Epithelial cell of proximal tubule (primary cell): ENCODE results near the gene MYO5B. TPM values are rescaled to one million over a fixed set of nuclear protein-coding genes. Genes with fewer than 3 reads are reported as not detected.

Experiments
- DNase-seq: peaks from one replicate; pipeline ENCODE4 v3.0.0-alpha.2; 2011; ENCODE audit warnings: low read depth
- H3K4me3 ChIP-seq: 2 replicates; pipeline ENCODE4 v1.5.1; 2011; ENCODE audit warnings: low read depth, mild to moderate bottlenecking, low read length
- total RNA-seq: library from RNA; depleted of rRNA; stranded (reverse); fragments of >200 nt; gene quantifications from 2 replicates; pipeline ENCODE4 v1.2.3, GENCODE V29; 2015
- TF ChIP-seq, protein P1 (sequence below): conservative IDR thresholded peaks from 2 replicates; pipeline ENCODE4 v1.5.1; 2012; ENCODE audit warnings: low read depth, mild to moderate bottlenecking, low read length

The MYO5B gene
- total RNA-seq, 1 donor from 2014 or later: 48.4 TPM

DNA sequence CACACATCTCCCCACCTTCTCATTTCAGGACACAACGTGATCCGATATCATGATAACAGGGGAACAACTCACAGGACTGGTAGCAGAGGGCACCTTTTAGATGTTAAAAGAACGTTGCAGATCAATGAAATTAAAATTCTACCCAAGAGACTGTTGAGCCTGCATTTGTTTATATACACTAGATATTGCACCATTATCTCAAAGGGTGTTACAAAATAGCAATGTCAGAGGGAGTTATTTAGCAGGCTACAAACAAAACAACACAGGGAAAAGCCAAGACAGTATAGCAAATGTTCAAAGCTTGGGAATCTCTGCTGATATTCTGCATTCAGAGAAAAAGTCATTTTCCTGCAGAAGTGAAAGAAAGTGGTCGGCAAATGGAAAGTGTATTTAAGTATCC is 139.5 kb downstream of the MYO5B start:
- no peak overlapping the region for H3K4me3 ChIP-seq
- TF ChIP-seq, protein P1, sequence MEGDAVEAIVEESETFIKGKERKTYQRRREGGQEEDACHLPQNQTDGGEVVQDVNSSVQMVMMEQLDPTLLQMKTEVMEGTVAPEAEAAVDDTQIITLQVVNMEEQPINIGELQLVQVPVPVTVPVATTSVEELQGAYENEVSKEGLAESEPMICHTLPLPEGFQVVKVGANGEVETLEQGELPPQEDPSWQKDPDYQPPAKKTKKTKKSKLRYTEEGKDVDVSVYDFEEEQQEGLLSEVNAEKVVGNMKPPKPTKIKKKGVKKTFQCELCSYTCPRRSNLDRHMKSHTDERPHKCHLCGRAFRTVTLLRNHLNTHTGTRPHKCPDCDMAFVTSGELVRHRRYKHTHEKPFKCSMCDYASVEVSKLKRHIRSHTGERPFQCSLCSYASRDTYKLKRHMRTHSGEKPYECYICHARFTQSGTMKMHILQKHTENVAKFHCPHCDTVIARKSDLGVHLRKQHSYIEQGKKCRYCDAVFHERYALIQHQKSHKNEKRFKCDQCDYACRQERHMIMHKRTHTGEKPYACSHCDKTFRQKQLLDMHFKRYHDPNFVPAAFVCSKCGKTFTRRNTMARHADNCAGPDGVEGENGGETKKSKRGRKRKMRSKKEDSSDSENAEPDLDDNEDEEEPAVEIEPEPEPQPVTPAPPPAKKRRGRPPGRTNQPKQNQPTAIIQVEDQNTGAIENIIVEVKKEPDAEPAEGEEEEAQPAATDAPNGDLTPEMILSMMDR: no peak
- no peak for DNase-seq

DNA sequence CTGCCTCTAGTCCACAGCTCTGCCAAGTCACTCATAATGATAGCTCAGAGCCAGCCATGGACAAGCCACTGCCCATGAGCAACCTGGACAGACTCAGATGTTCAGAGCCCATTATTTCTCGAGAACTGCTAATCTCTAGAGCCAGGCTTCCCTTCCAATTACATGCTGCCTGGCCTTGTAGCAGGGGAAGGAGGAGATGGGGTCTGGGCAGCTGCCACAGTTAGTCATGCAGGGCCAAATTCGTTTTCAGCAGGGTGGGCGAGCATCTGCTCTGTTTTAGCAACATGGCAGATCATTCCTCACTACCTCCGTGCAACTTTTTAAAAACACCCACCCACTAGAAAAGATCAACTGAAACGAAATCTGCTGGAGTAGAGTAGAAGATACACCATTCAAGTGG is 141.8 kb downstream of the MYO5B start:
- TF ChIP-seq, protein P1: no peak
- H3K4me3 ChIP-seq: no peak overlapping the region
- DNase-seq: no peak

DNA sequence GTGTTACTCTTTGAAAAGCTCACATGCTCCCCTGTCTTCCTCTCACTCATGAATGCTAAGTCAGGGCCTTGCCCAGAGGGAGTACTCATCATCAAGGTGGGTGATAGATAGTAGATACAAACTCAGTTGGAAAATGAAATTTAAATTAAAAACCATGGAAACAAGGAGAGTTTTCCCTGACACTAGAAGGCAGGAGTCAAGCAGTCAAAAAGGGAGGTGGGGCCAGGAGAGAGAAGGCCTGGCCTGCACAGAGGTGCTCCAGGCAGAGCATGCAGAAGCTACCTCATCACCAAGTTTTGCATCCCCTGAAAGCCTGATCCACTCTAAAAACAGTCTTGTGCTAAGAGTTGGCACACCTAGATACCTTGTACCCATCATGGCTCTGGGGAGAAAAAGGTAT is 143.7 kb downstream of the MYO5B start:
- TF ChIP-seq, protein P1: peak; percentile 49
- H3K4me3 ChIP-seq: no peak overlapping the region
- no peak for DNase-seq

DNA sequence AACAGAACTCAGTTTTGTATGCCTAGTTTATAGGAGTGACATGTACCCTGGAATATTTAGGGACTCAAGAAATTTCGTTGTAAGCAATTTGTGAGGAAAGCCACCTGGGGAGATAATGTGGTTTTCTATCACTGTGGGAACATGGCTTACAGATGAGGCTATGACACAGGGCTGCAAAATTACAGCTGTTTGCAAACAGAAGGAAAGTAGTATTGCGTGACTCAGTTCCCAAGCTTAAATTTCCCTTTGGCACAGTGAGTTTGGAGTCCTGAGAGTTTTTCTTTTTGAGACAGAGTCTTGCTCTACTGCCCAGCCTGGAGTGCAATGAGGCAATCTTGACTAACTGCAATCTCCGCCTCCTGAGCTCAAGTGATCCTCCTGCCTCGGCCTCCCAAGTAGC is 149.8 kb downstream of the MYO5B start:
- DNase-seq: no peak
- TF ChIP-seq, protein P1: no peak

DNA sequence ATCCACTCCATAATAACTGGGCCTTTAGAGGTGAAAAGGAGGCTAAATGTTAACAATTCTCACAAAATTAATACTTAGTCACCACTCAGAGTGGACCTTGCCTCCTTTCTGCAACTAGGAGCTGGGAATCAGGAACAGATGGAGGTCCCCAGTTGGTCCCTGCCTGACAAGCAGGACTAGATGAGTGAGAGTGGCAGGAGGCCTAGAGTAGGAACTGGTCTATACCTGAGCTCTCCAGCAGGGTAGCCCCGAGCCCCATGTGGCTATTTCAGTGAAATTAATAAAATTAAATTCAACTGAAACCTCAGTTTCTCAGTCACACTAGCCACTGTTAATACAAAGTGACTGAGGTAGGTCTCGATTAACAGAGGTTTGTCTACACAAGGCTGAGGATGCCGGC is 150.5 kb downstream of the MYO5B start:
- H3K4me3 ChIP-seq: no peak overlapping the region
- DNase-seq: no peak
- TF ChIP-seq, protein P1: peak; percentile 30

More for the DNA sequence above, 149.8 kb downstream of the MYO5B start:
- H3K4me3 ChIP-seq: no peak overlapping the region

DNA sequence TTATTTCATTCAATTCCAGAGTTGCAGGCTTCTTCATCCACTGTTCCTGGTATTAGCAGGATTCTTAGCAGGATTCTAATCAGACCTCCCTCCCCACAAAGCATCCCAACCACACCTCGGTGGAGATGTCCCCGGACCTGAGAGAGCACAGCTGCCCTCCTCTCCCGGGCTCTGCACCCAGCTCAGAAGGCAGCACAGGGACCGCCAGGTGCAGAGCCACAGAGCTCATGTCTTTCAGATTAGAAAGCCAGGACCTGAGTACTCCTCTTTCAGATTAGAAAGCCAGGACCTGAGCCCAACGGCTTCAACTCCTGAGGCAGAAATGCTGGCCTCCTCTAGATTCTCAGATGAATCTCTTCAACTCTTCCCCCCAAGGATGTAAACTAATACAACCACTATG is 152.3 kb downstream of the MYO5B start:
- no peak for DNase-seq
- H3K4me3 ChIP-seq: no peak overlapping the region
- TF ChIP-seq, protein P1: no peak

DNA sequence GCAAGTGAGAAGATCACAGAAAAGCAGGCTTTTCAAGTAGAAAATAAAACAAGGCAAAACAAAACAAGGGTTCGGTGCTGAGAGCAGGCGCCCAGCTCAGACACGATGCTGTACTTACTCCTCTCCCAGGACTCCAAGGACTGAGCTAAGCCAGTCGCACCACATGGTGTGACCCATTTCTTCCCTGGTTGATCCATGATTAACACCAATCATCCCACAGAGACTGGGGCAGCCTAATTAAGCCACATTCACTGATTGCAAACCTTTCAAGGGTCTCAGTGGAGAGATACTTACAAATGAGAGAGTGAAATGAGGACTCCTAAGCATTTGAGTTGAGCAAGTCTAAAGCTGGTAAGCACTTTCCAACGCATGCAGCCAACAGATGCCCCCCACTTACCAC is 155.2 kb downstream of the MYO5B start:
- TF ChIP-seq, protein P1: no peak
- H3K4me3 ChIP-seq: no peak overlapping the region
- no peak for DNase-seq
